GM18499 (cell line): ENCODE measurements around the gene SLC2A9.
"Not testable (repeated sequence)": the region's sequence is repeated elsewhere in the genome, so short reads cannot be mapped to it uniquely, and the experiment has no call there.

Experiments
- ATAC-seq: cut with Tn5 transposase; IDR thresholded peaks from one replicate; pipeline ENCODE4 v1.9.1; 2021; ENCODE audit warnings: moderate number of reproducible peaks; ENCODE audit not compliant: insufficient read depth, unreplicated experiment

Gene SLC2A9

GRCh38 chr4:9900633-9901032 lies 120.7 kb downstream of the SLC2A9 start:
- ATAC-seq: not testable (repeated sequence)

DNA sequence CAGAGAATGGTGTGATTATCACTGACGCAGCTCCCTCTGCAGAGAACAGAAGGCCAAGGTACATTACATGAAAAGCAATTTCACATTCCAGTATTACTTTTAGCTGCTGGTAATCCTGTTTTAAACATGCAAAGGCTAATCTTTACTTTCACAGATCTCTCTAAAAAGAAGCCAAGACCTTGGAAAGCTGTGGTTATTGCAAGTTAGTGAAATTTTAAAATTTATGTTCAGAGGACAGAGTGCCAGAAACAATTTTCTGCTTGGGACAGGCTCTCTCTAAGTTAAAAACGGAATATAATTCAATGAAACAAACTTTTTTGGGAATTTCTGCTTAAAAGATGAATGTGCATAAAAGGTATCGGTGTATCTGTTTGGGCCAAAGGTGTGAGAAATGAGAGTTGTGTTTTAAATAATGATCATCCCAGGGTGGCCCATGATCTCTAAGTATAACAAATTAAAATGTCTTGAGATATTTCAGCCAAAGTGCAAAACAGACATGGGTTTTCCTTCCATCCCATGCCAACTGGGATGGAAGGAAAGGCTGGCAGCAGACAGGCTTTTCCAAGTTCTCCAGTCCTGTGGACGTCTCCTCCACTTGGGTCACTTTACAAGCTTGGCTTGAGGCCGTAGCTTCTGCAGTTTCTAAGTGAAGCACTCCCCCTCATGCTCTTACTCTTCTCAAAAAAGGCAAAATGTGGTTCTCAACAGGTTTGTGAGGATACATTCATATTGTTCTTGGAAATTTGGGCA lies 121.8 kb downstream of the SLC2A9 start:
- no peak for ATAC-seq

GRCh38 chr4:9898596-9899305 lies 122.5 kb downstream of the SLC2A9 start:
- no peak for ATAC-seq

- no peak for ATAC-seq
These were observed 126.0 kb downstream of the SLC2A9 start for GRCh38 chr4:9895333-9895705.

DNA sequence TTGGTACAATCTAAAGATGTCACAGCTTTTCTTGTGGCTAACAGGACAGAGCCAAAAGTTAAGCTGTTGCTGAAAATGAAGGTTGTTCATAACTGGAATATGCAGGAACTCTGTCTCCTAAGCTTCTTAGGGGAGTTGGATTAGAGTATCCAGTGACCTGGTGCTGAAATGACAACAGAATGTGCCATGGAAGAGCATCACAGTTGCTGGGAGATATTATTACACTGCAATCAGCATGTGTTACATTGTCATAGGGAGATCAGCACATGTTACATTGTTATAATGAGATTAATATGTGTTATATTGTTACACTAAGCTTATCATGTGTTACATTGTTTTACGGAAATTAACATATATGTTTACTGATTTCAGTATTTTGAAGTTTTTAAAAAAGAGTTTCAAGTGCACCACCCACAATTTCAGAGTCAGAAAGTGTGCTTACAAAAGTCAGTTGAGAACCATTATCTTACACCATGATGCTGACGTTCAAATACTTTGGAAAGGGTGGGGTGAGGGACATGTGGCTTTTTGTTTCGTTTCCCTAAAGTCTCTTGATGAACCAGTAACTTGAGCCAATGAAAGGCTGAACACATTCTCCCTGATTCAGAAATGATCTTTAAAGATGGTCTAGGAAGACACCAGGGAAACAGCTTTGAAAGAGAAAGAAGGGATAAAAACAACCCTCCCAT lies 126.5 kb downstream of the SLC2A9 start:
- no peak for ATAC-seq

DNA sequence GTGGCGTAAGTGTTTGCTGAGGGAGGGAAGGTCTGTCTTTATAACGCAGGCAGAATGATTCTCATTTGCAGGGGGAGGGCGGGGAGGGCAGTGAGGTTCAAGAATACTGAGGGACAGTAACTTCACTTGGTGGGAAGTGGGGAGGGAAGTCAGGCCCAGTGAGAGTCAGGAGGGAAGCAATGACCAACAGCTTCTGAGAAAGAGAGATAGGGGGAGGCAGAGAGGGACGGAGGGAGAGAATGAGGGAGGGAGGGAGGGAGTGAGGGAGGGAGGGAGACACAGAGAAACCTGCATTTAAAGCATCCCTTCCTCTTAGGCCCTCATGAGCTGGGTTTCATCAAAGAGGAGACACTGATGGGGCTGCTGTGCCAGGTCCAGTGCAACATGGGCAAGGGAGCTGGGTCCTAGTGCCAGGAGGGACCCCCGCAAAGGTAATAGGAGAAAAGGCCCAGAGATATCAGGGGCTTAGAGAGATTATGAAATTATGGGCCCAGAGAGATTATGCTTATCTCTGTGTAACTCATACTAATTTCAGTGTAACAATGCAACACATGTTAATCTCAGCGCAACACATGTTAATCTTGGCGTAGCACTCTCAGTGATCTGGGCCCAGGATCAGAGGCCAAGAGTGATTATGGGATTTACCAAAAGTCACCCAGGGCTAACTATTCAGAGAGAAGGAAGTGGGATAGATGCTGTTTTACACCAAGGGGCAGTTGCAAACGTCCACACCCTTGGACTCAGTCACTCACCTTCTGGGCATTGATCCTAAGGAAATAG lies 127.8 kb downstream of the SLC2A9 start:
- no peak for ATAC-seq

- ATAC-seq: no peak
These were observed 129.6 kb downstream of the SLC2A9 start for GRCh38 chr4:9891740-9892139.

DNA sequence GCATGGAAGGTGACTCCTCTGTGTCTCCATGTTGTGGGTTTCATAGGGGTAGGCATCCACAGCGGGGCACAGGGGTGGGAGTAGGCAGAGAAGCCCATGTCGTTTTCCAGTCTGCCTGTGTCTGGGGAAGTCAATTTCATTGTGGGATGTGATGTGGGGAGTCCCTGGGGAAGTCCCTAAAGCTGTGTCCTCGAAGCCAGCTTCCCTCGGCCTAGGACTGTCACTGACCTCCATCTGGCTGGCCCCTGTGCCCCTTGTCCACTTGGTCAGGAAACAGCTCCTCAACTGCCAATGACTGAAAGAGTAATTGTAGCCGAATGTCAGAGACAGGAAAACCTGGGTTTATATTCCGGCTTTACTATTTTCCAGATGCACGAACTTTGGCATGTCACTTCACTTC lies 130.2 kb downstream of the SLC2A9 start:
- ATAC-seq: no peak

DNA sequence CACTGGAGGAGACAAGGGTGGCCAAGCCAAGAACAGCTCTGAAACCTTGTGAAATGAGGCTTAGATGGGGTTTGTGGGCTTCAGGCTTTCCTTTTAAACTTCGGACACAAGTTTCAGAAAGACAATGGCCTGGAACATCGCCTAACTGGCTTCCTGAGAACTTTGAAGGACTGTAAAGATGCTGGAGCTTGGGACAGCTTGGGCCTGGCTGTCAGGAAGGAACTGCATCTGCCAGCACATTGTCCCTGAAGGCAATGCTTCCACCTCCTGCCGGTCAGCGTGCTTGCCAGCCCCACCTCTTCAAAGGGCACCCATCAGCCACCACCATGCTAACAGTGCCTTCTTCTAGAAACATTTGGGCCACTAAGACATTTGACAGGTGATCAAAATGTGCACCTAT lies 132.0 kb downstream of the SLC2A9 start:
- ATAC-seq: no peak

GRCh38 chr4:9885958-9886357 lies 135.3 kb downstream of the SLC2A9 start:
- ATAC-seq: no peak

GRCh38 chr4:9880406-9881197 lies 140.7 kb downstream of the SLC2A9 start:
- ATAC-seq: no peak

DNA sequence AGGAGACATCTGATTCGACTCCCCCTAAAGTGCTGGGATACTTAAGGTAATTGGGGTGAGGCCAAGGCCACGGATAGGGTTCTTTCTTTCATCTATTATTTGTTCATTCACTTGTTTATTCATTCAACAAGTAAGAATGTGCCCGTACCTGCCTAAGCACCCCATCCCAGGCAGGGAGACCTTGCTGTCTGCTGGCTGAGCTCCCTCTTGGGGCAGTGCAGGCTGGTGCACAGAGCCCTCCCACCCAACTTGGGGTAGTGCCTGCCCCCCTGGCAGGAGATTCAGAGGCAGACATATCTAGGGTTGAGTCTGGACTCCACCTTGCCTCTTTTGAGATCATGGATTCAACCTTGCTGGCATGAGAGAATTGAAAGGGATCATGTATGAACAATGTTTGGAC lies 144.2 kb downstream of the SLC2A9 start:
- no peak for ATAC-seq

GRCh38 chr4:9875516-9875915 lies 145.8 kb downstream of the SLC2A9 start:
- ATAC-seq: no peak

DNA sequence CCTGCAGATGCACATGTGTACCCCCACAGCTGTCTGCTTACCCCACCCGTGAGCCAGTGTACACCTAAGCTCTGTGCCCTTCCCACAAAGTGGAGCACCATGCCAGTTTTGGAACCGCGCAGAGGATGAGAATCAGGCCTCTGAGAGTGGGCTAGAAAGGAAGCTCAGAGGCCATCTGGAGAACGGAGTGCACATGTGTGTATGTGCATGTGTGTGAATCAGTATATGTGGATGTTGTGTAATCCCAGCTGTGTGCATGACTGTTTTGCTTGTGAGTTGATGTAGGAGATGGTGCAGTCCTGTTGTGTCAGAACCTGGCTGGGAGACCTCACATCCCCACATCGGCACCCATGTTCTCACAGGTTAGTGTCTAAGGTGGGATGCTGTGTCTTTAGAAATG lies 146.9 kb downstream of the SLC2A9 start:
- no peak for ATAC-seq

- no peak for ATAC-seq
These were observed 151.0 kb downstream of the SLC2A9 start for GRCh38 chr4:9870165-9870790.

DNA sequence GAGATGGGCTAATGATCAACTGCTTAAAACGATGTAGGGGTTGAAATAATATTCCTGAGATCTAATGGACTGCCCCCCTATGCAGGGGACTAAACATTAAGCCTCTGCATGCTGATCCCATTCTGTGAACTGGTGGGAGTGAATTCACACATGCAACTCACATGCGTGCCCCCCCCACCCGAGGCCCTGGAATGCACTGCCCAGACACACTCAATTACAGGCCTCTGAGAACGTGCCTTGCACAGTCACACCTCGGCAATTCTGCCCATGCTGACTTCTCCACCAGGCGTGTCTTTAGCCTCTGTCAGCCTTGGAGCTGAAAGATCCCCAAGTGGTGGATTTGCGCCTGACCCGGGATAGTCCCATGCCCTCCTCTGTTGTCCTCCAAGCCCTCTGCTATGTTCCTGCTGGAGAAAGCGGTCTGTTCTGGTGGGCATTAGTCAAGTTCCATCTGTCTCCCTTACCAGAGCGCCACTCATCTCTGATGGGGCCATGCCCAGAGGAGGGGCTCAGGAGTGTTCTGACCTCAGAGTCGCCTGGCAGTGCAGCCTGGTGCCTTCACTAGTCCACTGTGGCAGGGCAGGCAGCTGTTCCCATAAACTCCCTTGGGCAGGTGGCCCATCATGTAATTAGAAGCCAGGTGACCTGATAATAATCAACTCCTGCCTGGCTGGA lies 153.4 kb downstream of the SLC2A9 start:
- no peak for ATAC-seq

- no peak for ATAC-seq
These were observed 154.4 kb downstream of the SLC2A9 start for GRCh38 chr4:9866931-9867330.

DNA sequence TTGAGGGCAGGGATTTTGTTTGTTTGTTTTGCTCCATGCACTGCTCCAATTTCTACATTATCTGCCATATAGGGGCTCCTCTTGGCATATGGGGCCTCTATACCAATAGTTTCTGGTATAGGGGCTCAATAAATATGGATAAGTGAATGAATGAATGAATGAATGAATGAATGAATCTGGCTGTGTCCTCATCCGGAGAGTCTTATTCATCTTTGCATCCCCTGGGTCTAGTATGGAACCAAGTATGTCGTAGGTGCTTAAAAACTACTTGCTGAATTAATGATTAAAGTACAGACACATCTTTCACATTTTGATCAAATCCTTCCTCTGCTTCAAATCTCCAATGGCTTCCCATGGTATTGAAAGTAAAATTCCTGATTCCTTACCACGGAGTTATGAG lies 159.7 kb downstream of the SLC2A9 start:
- no peak for ATAC-seq

- no peak for ATAC-seq
These were observed 161.5 kb downstream of the SLC2A9 start for GRCh38 chr4:9859810-9860209.
